Measurements from ENCODE around the gene FBXL19. TPM values are rescaled to one million over a fixed set of nuclear protein-coding genes. Genes with fewer than 3 reads are reported as not detected.

FBXL19 gene
- polyA plus RNA-seq, 1 of the 3 experiments (the other 2 are of a cell fraction) = 20.6 TPM

GRCh38 chr16:30980434-30980833 lies 57.1 kb downstream of the FBXL19 start (continued):
- no peak for TF ChIP-seq TAF1 (IDR thresholded peaks at IDR 0.05; ENCODE audit: borderline replicate concordance, low read depth, low read length)
- no peak for TF ChIP-seq PBX3 (IDR thresholded peaks at IDR 0.05)
- TF ChIP-seq CHD2 (IDR thresholded peaks at IDR 0.05; ENCODE audit: low read length, partially characterized antibody) = no peak
- no peak for TF ChIP-seq EZH2phosphoT487 (IDR thresholded peaks at IDR 0.05; ENCODE audit: borderline replicate concordance, low read depth)
- TF ChIP-seq JUND (IDR thresholded peaks at IDR 0.05) = no peak
- TF ChIP-seq TEAD4 (IDR thresholded peaks at IDR 0.05; ENCODE audit: borderline replicate concordance, insufficient read depth) = no peak
- no peak for TF ChIP-seq USF2 (IDR thresholded peaks at IDR 0.05; ENCODE audit: borderline replicate concordance, low read depth, low read length)
- TF ChIP-seq TCF12 (IDR thresholded peaks at IDR 0.05) = no peak

GRCh38 chr16:30980959-30981358 lies 57.6 kb downstream of the FBXL19 start:
- Histone ChIP-seq H3K4me1 (ENCODE audit: control insufficient read depth in 1 of 2, insufficient read depth in 2 of 2, low read depth in 1 of 2, low read length in 1 of 2) (peaks cover 5 to 8% of the 10 kb centered on the region in 2 experiments; a peak in 2 of 4 replicates), H3K79me2 (ENCODE audit: insufficient read depth) (no peaks in the 10 kb centered on the region), H4K20me1 (ENCODE audit: insufficient read depth) (no peaks in the 10 kb centered on the region), H3K4me2 (no peak overlapping the region), H3K9me3 (no peaks in the 10 kb centered on the region), H3K9ac (no peak overlapping the region), H3F3A (replicated peaks; ENCODE audit: insufficient read depth) (peaks cover 5% of the 10 kb centered on the region), H3K9me2 (no peaks in the 10 kb centered on the region), H3K36me3 (replicated peaks in 1 of 2; ENCODE audit: control insufficient read depth in 1 of 2, insufficient read depth in 2 of 2, low read length in 1 of 2) (peaks cover 0 to 36% of the 10 kb centered on the region in 2 experiments), H3K27ac (ENCODE audit: low read depth in 2 of 2, low read length in 1 of 2) (no peak overlapping the region), H2AFZ (ENCODE audit: low read depth) (no peak overlapping the region), H3K4me3 (ENCODE audit: low read depth in 2 of 2, low read length in 1 of 2) (no peak overlapping the region), H3K27me3 (ENCODE audit: insufficient read depth) (no peaks in the 10 kb centered on the region)
- no peak for DNase-seq
- ChIA-PET POLR2A (no interaction called here), CTCF (interaction anchor here (5.3 kb wide), 1 partner anchor 162 kb away, joined by 38 read pairs; no protein-coding TSS in a partner anchor)
- TF ChIP-seq NRF1 (IDR thresholded peaks at IDR 0.05; ENCODE audit: low read depth, low read length) (no peak), IRF3 (IDR thresholded peaks at IDR 0.05; ENCODE audit: low read depth, low read length) (no peak), CHD2 (IDR thresholded peaks at IDR 0.05; ENCODE audit: low read length, partially characterized antibody) (no peak), FOSL2 (IDR thresholded peaks at IDR 0.05; ENCODE audit: borderline replicate concordance, low read depth) (no peak), MAX (IDR thresholded peaks at IDR 0.05; ENCODE audit: low read depth) (no peak), EZH2phosphoT487 (IDR thresholded peaks at IDR 0.05; ENCODE audit: borderline replicate concordance, low read depth) (no peak), REST (IDR thresholded peaks at IDR 0.05; ENCODE audit: low read depth, low read length) (no peak), PBX3 (IDR thresholded peaks at IDR 0.05) (no peak), RCOR1 (IDR thresholded peaks at IDR 0.05; ENCODE audit: low read length) (no peak), ELF1 (IDR thresholded peaks at IDR 0.05) (no peak), YY1 (IDR thresholded peaks at IDR 0.05; ENCODE audit: low read depth) (no peak), SMC3 (IDR thresholded peaks at IDR 0.05; ENCODE audit: low read depth, low read length) (no peak), USF2 (IDR thresholded peaks at IDR 0.05; ENCODE audit: borderline replicate concordance, low read depth, low read length) (no peak), POLR2AphosphoS5 (IDR thresholded peaks at IDR 0.05; ENCODE audit: low read depth, low read length) (no peak), RAD21 (IDR thresholded peaks at IDR 0.05; ENCODE audit: low read length) (no peak), TEAD4 (IDR thresholded peaks at IDR 0.05; ENCODE audit: borderline replicate concordance, insufficient read depth) (no peak)
- 94% methylated on average over 13 of the region's 14 CpGs for WGBS (ENCODE audit: low lambda C conversion rate)
